ENCODE results near the gene ARSH.
"Not testable (repeated sequence)": the region's sequence is repeated elsewhere in the genome, so short reads cannot be mapped to it uniquely, and the experiment has no call there.

Gene ARSH, protein sequence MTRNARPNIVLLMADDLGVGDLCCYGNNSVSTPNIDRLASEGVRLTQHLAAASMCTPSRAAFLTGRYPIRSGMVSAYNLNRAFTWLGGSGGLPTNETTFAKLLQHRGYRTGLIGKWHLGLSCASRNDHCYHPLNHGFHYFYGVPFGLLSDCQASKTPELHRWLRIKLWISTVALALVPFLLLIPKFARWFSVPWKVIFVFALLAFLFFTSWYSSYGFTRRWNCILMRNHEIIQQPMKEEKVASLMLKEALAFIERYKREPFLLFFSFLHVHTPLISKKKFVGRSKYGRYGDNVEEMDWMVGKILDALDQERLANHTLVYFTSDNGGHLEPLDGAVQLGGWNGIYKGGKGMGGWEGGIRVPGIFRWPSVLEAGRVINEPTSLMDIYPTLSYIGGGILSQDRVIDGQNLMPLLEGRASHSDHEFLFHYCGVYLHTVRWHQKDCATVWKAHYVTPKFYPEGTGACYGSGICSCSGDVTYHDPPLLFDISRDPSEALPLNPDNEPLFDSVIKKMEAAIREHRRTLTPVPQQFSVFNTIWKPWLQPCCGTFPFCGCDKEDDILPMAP

DNA sequence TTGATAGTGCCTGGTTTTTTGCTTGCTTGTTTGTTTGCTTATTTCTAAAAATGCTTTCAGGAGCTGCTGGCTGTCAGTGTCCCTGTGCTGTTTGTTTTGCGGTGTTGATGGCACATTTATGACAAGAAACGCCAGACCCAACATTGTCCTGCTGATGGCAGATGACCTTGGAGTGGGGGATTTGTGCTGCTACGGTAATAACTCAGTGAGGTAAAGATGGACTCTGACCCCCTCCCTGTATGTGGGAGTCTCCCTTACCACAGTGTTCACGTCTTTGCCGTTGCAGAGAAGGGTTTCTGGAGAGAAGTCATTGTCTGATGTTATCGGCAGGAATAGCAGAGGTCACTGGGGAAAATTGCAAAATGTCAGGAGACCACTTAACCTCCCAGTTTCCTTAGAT, at the start of gene ARSH:
Gene ARSH (plus strand): TSS at position 52 of the 400 bp plus-strand sequence. CDS start 67 bp downstream, at position 119.
- no peak for DNase-seq

DNA sequence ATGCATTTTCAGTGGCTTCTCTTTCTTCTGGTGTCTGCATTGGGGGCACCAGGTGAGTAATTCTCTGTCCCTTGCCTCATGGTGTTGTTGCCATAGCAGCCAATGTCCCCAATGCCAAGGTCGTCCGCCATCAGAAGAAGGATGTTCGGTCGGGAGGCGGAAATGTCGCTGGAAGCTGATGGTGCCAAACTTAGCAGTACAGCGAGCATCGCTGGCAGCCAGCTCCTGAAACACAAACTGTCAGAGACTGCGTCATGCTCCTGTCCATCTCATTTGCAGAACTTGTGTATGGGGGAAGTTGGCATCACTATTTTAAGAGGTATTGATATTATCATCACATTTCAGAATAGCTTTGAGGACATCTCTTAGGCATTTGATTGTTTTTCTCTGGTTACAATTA, 48.1 kb upstream of the ARSH start:
- no peak for DNase-seq

DNA sequence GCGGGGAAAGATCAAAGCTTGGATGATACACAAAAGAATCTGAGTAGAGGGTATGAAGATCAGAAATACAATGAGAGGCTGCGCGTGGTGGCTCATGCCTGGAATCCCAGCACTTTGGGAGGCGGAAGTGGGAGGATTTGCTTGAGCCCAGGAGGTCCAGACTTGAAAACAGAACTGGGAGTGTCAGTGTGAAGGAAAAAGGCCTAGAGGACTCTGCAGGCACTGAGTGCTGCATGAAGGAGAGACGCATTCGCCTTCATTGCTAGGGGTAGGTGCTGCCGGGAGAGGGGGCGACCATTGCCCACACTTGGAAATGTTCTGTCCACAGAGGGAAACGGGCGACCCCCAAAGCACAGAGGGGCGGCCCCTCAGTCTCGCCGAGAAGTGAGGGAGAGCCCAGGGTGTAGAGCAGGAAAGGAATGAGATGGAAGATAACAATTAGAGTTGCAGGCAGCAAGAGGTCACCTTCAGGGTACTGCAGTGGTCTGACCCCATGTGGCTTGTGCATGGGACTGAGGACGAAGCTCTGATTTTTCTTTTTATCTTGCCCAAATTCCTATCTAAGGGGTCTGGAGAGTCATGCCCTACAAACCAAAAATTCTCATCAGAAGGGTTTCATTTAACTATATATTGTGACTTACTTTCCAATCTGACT, 45.4 kb upstream of the ARSH start:
- no peak for DNase-seq

DNA sequence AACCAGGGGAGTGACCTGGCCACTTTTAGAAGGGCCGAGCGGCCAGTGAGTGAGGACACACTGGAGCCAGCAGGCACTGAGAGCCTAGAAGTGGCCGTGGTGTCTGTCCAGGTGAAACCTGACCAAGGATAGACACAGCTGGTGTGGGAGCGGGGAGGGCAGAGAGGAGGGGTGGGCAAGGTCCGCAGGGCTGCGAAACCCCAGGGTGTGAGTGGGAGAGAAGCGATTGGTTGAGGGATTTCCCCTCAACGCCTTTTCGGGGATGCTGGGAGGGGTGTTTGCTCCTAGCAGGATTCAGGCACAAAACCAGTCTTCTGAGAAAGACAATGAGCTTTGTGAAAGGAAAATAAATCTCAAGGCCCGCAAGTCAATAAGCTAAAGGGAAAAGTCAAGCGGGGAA, 44.0 kb upstream of the ARSH start:
- DNase-seq = no peak

DNA sequence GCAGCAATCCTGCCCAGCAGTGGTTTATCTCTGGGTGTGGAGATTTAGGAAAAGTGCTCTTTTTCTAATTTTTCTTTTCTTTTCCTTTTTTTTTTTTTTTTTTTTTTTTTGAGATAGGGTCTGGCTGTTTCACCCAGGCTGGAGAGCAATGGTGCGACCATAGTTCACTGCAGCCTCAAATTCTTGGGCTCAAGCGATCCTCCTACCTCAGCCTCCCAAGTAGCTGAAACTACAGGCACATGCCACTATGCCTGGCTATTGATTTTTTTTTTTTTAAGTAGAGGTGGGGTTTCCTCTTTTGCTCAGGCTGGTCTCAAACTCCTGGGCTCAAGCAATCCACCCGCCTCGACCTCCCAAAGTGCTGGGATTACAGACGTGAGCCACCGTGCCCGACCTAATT, 42.9 kb upstream of the ARSH start:
- not testable (repeated sequence) for DNase-seq

DNA sequence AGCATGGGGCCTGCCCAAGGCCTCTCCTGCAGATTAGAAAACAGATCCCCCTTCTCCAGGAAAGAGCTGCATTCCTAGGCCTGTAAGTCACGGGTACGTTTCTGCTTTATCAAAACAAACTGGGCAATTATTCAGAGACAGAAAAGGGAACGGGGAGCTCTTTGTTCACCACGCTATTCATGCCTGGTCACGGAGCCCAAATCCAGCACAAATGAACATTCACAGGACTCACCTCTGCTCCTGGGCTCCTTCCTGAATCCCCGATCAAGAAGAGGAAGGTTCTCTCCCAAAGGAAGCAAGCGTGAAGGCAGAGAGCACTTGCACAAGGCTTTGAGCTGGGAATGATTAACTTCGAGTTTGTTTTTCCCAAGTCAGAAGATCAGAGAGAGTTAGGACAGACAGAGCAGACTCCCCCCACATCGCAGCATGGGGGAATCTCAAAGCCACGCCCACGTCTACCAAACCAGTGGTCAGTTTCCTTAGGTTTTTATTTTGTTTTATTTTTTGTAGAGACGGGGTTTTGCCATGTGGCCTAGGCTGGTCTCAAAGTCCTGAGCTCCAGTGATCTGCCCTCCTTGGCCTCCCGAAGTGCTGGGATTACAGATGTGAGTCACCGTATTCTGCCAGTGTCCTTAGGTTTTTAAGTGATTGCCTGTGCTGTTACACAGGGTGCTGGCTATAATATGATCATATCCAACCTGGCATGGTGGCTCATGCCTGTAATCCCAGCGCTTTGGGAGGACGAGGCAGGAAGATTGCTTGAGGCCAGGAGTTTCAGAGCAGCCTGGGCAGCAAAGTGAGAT, 42.2 kb upstream of the ARSH start:
- not testable (repeated sequence) for DNase-seq

DNA sequence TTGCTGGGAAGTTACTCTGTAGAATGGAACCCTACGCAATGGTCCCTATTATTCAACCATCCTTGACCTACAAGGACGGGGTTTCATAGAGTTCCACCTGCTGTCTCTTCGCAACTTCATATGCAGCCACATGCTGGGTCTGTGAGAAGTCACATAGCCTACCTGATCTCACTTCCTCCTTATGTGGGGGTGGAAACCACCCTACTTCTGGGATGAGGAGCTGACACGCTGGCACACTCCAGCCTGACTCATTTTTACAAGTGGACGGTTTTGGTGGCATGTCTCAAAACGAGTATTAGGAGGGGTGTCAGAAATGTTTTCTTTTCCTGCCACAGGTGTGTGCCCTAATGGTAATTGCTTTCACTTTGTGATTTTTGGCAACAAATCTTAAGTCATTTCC, 40.4 kb upstream of the ARSH start:
- peak in 1 of 2 donors; percentile 5 for DNase-seq

DNA sequence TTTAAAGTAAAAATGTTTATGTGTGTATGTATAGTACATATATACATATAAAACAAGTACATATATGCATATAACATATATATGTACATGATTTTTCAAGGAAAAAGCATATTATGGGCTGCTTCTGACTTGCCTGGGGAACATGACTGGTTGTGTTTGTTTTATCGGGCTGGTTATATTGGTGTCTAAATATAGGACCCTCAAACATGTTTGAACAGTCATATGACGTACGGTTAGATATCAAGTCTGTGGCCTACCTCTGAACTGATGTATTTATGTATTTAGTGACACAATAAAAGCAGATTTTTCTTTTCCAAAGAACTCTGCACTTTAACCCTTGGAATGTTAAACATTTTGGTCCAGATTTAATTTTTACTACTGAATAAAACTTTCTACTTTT, 39.3 kb upstream of the ARSH start:
- DNase-seq = no peak

DNA sequence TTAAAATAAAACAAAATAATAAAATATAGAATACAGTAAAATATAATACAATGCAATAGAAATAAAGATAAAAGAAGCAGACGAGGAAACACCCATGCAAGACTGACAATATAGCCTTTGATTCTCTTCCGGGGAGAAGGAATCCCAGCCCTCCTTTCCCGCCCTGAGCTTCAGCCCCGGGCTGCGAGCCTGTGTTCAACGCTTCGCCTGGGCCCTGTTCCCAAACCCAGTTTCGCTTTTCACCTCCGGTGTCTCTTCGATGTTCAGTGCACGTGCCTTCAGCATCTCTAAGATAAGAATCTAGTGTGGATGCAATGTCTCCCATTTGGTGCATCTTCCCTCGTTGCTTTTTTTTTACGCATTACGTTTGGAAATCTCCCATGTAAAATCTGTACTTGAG, 38.8 kb upstream of the ARSH start:
- no peak for DNase-seq

DNA sequence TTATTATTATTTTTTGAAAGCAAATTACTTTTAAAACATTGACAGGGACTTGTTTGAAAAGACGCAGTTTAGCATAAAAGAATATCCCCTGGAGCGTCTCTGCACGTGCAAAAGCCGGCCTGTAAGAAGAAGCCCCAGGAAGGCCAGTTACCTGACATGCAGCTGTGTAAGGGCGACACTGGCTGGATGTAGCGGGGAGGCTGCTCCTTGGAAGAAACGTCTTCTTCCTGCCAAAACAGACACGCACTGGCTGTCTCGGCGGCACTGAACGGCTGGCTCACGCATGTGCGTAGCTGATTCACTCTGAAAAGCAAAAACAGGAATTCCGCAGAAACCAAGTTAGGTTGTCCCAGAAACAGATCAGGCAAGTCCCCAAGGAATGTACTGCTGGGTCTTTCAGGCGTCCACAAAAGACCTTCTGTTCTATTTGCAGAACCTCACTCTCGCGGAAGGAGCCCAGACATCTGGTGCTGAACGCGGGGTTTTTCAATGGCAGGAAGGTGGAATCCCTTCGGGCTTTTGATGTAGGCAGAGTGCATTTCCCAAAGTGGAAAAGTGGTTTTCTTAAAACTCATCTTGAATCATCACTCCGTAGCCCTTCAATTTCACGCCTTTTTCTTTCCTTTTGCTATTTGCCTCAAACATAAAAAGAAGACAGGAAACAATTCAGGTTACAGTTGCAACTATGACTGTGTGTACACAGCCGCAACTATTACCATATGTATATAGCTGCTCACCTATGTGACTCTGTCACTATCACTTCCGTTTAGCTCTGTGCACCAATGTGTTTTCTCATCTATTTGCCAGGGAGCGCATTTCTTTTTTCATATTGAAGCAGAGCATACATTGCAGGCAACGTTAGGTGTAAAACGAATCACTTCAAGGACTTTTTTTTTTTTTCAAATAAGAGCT, 38.1 kb upstream of the ARSH start:
- peak in 1 of 2 donors; percentile 3 for DNase-seq

DNA sequence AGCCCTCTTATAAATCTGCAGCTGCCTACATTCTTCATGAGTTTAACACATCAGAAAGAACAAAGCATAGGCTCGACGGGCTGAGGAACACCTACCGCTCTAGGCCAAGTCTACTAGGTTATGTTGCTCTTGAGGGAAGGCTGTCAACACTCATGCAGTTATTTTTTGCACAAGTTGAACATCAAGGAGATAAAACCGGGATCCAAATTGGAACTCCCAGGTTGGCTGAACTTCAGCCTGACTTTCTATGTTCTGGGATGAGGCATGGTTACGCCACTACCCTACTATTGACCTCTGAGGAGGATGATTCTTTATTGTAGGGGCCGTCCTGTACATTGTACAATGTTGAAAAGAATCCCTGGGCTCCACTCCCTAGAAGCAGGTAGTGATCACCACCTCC, 37.3 kb upstream of the ARSH start:
- DNase-seq = no peak

DNA sequence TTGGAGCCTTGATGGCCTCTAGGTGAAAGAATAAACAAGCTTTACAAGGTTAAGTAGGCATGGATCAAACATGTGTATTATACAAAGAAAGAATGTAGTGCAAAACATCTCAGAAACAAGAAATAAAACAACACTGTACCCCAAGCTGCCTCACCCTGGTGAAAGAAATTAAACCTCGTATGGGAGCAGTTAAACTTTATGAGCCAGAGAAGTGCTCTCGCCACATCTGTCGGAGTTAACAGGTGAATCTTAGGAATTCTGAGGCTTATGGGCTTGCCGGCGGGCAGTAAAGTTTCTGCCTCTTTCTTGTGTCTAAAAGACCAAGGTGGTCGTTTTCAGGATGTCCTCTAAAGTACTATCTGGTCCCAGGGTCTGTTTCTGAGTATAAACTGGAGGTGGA, 34.0 kb upstream of the ARSH start:
- DNase-seq = no peak

DNA sequence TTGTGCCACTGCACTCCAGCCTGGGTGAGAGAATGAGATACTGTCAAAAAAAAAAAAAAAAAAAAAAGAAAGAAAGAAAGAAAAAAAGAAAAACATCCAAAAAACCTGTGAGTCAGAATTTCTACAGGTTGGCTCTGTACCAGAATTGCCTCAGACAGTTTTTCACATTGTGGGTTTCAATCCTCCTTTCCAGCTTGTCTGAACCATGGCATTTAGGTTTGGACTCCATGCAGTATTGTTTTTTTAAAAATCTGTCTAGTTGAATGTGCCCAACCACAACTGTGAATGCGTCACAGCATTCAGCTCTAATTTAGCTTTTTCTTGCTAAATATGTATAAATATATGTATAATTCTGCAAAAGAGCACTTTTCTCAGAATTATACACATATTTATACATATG, 31.4 kb upstream of the ARSH start:
- DNase-seq = no peak

DNA sequence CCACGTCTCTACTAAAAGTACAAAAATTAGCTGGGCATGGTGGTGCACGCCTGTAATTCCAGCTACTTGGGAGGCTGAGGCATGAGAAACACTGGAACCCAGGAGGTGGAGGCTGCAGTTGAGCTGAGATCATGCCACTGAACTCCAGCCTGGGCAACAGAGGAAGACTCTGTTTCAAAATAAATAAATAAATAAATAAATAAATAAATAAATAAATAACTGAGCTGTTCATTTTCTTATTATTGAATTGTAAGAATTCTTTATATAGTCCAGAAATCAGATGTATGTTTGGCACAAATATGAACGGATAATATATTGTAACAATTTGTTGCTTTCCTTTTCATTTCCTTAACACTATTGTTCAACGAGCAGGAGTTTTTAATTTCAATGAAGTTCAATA, 27.7 kb upstream of the ARSH start:
- DNase-seq = not testable (repeated sequence)

DNA sequence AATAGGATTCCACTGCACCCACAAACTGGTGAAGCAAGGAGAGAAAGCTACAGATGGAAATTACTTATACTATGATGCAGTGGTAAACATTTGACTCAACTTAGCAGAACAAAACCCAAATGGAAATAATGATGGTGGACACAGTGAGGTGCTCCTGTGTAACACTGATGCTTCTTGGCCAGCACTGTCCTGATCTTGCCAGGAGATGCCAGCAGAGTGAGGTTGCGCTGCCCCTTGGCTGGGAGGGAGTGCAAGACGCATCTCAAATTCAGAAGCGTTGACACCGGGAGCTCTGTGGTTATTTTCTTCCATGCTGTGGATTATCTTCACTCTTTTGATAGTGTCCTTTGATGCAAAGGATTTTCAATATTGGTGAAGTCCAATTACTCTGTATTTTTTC, 22.0 kb upstream of the ARSH start:
- no peak for DNase-seq

DNA sequence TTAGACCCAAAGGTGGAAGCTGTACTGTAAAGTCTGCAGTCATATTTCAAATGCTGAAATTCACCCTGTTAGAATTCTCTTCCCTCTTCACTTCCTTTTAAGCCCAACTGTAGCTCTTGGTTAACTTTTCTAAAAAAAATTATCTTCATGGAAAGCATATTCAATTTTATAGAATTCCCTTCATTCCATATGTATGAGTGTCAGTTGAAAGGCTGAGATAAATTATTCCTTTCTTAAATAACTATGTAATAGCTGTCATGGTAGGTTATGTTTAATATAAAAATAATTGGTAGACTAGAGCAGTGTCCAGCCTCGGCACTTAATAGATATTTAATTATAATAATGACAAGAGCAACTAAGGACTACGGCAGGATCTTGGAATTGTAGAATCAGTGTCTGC, 16.8 kb upstream of the ARSH start:
- no peak for DNase-seq

DNA sequence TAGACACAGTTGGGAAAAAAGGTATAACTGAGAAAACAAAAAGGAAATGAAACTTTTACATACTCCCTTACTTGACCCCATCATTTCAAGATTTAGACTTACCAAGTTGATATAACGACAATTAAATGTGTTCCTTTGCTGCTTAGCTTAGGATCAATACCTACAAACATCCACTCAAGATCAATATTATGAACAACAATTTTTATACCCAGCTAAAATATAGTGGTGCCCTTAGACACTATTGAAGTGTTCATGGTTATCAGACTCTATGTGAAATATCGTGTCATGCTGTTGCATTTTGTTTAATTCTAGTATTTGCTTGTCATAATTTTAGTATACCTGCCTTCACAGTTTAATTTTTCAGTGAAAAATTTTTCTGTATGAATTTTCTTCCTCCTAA, 4.2 kb downstream of the ARSH start:
- DNase-seq = no peak

DNA sequence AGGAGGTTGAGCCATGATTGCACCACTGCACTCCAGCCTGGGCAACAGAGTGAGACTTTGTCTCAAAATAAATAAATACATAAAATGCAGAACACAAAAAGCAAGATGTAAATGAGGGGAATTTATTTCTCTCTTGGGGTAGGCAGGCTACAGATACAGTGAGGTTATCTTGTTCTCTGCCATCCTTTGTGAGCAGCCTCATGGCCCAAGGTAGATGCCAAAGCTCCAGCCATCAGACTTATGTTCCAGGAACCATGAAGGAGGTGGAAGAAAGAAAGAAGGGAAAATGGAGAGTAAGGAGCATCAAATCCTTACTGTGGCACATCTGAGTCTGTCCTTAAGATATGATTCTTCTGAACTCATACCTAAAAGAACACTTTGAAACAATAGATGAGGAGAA, 11.1 kb downstream of the ARSH start:
- no peak for DNase-seq

DNA sequence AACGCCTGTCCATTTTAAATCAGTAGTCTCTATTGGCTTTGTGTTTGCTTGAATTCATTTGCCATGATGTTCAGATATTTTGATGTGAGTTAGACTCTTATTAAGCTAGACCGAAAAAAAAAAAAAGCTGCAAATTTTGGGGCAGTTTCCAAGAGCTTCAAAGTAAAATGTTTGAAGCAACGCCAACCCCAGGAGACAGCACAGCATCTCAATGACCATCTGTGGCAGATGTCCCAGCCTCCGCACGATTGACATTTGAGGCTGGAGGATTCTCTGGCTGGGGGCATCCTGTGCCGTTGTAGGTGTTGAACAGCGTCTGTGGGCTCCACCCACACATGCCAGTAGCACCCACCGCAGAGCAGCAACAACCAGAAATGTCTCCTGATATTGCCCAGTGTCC, 17.8 kb downstream of the ARSH start:
- no peak for DNase-seq

DNA sequence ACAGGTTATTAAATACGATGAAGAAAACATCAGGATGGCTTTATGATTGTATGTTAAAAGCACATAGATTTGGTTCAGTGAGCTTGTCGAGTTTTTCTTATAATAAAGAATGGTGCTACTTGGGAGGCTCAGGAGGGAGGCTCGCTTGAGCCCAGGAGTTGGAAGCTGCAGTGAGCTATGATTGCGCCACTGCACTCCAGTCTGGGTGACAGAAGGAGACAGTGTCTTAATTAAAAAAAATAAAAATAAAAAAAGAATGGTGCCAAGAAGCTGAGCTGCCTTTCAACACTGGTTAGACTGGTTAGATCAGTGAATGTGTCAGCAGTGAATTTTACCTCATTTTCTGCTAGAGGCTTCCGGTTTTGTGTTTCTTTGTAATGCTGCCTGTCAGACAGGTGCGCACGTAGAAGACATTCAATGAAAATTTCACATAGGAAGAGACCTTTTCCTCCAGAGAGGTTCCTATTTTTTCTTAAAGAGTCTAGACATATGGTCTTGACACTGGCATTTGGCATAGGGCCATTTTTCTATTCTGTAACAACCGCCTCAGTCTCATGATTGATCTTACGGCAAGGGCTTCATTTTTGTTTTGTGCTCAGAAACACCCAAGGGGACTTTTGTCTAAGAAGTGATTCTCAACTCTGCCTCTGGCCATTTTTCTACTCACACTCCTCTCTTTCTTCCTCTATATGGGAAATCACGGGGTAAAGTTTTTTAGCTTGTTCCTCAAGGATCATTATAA, 19.9 kb downstream of the ARSH start:
- no peak for DNase-seq

DNA sequence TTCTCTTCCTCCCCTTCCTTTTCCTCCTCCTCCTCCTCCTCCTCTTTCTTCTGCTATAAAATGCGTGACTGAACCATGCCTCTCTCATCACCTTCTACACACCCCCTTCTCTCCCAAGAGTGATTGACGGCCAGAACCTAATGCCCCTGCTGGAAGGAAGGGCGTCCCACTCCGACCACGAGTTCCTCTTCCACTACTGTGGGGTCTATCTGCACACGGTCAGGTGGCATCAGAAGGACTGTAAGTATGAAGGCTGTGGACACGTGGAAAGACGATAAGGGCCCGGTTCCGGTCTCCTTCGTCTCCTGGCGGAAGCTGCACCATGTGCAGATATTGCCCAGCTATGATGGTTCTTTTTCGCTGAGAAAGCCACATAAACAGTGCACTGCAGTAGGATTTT, 22.8 kb downstream of the ARSH start:
- DNase-seq = no peak

DNA sequence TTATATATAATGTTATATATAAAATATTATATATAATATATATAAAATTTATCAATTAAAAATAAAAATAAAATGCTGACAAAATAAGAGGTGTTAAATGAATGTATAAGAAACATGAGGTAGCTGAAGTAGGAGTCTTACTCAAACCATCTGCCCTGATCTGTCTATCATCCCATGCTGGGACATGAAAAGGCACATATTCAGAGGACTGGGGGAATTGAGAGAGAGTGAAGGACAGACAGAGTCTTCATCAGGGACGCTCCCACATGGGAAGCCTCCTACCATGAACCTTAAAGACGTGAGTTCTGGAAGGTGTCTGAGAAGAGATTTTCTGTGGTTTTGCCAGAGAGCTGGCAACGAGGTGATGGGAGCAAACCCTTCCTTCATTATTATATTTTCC, 30.9 kb downstream of the ARSH start:
- DNase-seq = no peak

Measured in inflammatory macrophage treated with lipopolysaccharide for 1 hour (primary cell).